ENCODE measurements around the gene ANKFN1.

ANKFN1 gene

DNA sequence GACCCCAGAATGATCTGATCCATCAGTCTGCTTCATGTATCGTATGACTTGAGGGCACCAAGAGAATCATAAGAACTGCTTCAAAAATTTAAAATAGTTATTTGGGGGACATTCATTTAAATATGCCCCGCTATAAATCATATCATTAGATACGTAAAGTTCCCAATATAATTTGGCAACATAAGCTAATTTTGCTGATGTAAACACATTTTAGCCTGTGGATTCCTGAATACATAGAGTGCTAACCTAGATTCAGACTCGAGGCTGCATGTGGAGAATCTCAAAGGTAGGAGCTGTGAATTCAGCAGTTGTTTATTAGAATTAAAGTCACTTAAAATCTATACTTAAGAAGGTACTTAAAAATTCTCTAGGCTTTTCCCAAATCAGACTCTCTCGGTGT is 24.9 kb downstream of the ANKFN1 start:
- H3F3A ChIP-seq (ENCODE audit: control insufficient read depth, insufficient read depth) = no peaks in the 10 kb centered on the region
- no peak overlapping the region for H3K27ac ChIP-seq (ENCODE audit: low read depth, low read length)
- no peaks in the 10 kb centered on the region for H3K36me3 ChIP-seq (ENCODE audit: control insufficient read depth, low read length)
- no peaks in the 10 kb centered on the region for H3K9me2 ChIP-seq (replicated peaks; ENCODE audit: control insufficient read depth, low read length)
- TF ChIP-seq, protein P1, sequence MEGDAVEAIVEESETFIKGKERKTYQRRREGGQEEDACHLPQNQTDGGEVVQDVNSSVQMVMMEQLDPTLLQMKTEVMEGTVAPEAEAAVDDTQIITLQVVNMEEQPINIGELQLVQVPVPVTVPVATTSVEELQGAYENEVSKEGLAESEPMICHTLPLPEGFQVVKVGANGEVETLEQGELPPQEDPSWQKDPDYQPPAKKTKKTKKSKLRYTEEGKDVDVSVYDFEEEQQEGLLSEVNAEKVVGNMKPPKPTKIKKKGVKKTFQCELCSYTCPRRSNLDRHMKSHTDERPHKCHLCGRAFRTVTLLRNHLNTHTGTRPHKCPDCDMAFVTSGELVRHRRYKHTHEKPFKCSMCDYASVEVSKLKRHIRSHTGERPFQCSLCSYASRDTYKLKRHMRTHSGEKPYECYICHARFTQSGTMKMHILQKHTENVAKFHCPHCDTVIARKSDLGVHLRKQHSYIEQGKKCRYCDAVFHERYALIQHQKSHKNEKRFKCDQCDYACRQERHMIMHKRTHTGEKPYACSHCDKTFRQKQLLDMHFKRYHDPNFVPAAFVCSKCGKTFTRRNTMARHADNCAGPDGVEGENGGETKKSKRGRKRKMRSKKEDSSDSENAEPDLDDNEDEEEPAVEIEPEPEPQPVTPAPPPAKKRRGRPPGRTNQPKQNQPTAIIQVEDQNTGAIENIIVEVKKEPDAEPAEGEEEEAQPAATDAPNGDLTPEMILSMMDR (IDR thresholded peaks at IDR 0.05; ENCODE audit: low read depth, low read length, poor library complexity, severe bottlenecking) = no peak
- TF ChIP-seq EZH2phosphoT487 (IDR thresholded peaks at IDR 0.05; ENCODE audit: borderline replicate concordance, low read length) = no peak
- H3K4me1 ChIP-seq (ENCODE audit: control insufficient read depth, low read length) = no peaks in the 10 kb centered on the region
- no peaks in the 10 kb centered on the region for H4K20me1 ChIP-seq (ENCODE audit: control insufficient read depth, insufficient read depth, low read depth, low read length)
- H3K9me3 ChIP-seq (ENCODE audit: control insufficient read depth, insufficient read depth, low read length) = no peaks in the 10 kb centered on the region
- no peaks in the 10 kb centered on the region for H3K79me2 ChIP-seq (ENCODE audit: control insufficient read depth, low read length)
- no peak overlapping the region for H3K4me2 ChIP-seq (ENCODE audit: low read length)
- H3K4me3 ChIP-seq (ENCODE audit: low read length) = no peak overlapping the region
- no peaks in the 10 kb centered on the region for H3K27me3 ChIP-seq (ENCODE audit: control insufficient read depth, low read length)

DNA sequence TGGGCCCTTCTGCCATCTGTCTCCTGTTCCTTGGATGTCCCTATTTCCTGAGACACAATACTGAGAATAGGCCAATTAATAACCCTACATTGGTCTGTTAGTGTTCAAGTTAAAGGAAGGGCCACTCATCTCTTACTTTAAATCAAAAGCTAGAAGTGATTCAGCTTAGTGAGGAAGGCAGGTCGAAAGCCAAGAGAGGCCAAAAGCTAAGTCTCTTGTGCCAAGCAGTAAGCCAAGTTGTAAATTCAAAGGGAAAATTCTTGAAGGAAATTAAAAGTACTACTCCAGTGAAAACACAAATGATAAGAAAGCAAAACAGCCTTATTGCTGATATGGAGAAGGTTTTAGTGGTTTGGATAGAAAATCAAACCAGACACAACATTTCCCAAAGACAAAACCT is 28.8 kb downstream of the ANKFN1 start:
- H3K27me3 ChIP-seq (ENCODE audit: control insufficient read depth, low read length) = no peaks in the 10 kb centered on the region
- no peaks in the 10 kb centered on the region for H3K79me2 ChIP-seq (ENCODE audit: control insufficient read depth, low read length)
- no peaks in the 10 kb centered on the region for H3K36me3 ChIP-seq (ENCODE audit: control insufficient read depth, low read length)
- no peaks in the 10 kb centered on the region for H3K9me2 ChIP-seq (replicated peaks; ENCODE audit: control insufficient read depth, low read length)
- no peaks in the 10 kb centered on the region for H3F3A ChIP-seq (ENCODE audit: control insufficient read depth, insufficient read depth)
- H3K4me3 ChIP-seq (ENCODE audit: low read length) = no peak overlapping the region
- no peaks in the 10 kb centered on the region for H3K9me3 ChIP-seq (ENCODE audit: control insufficient read depth, insufficient read depth, low read length)
- no peak overlapping the region for H3K4me2 ChIP-seq (ENCODE audit: low read length)
- H3K27ac ChIP-seq (ENCODE audit: low read depth, low read length) = no peak overlapping the region
- H3K4me1 ChIP-seq (ENCODE audit: control insufficient read depth, low read length) = no peaks in the 10 kb centered on the region
- no peak for TF ChIP-seq EZH2phosphoT487 (IDR thresholded peaks at IDR 0.05; ENCODE audit: borderline replicate concordance, low read length)
- TF ChIP-seq, protein P1 (IDR thresholded peaks at IDR 0.05; ENCODE audit: low read depth, low read length, poor library complexity, severe bottlenecking) = no peak
- H4K20me1 ChIP-seq (ENCODE audit: control insufficient read depth, insufficient read depth, low read depth, low read length) = no peaks in the 10 kb centered on the region

DNA sequence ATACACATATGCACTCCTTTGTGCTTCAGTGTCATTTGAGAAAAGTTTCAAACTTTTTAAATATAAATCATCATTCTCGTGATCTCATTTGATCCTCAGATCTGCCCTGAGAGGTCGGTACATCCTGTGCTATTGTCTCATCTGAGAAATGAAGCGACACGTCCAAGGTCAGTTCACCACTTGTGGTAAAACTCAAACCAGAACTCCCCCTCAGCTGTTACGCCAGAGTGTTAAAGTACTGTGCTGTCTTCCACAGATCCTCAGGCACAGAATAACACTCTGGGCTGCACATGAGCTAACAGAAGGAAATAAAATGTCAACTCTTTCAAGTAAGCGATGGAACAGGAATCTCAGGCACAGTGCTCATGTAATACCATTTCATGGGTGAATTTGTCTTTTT is 31.4 kb downstream of the ANKFN1 start:
- no peaks in the 10 kb centered on the region for H4K20me1 ChIP-seq (ENCODE audit: control insufficient read depth, insufficient read depth, low read depth, low read length)
- H3K4me3 ChIP-seq (ENCODE audit: low read length) = no peak overlapping the region
- H3K9me2 ChIP-seq (replicated peaks; ENCODE audit: control insufficient read depth, low read length) = no peaks in the 10 kb centered on the region
- H3K9me3 ChIP-seq (ENCODE audit: control insufficient read depth, insufficient read depth, low read length) = no peaks in the 10 kb centered on the region
- no peaks in the 10 kb centered on the region for H3K4me1 ChIP-seq (ENCODE audit: control insufficient read depth, low read length)
- H3F3A ChIP-seq (ENCODE audit: control insufficient read depth, insufficient read depth) = no peaks in the 10 kb centered on the region
- H3K4me2 ChIP-seq (ENCODE audit: low read length) = no peak overlapping the region
- H3K79me2 ChIP-seq (ENCODE audit: control insufficient read depth, low read length) = no peaks in the 10 kb centered on the region
- H3K27me3 ChIP-seq (ENCODE audit: control insufficient read depth, low read length) = no peaks in the 10 kb centered on the region
- TF ChIP-seq, protein P1 (IDR thresholded peaks at IDR 0.05; ENCODE audit: low read depth, low read length, poor library complexity, severe bottlenecking) = no peak
- no peak for TF ChIP-seq EZH2phosphoT487 (IDR thresholded peaks at IDR 0.05; ENCODE audit: borderline replicate concordance, low read length)
- no peak overlapping the region for H3K27ac ChIP-seq (ENCODE audit: low read depth, low read length)
- H3K36me3 ChIP-seq (ENCODE audit: control insufficient read depth, low read length) = no peaks in the 10 kb centered on the region

All from DOHH2 (cell line).